ENCODE measurements around the gene TGOLN2.
"Not testable (repeated sequence)": the region's sequence is repeated elsewhere in the genome, so short reads cannot be mapped to it uniquely, and the experiment has no call there.

TGOLN2 gene

DNA sequence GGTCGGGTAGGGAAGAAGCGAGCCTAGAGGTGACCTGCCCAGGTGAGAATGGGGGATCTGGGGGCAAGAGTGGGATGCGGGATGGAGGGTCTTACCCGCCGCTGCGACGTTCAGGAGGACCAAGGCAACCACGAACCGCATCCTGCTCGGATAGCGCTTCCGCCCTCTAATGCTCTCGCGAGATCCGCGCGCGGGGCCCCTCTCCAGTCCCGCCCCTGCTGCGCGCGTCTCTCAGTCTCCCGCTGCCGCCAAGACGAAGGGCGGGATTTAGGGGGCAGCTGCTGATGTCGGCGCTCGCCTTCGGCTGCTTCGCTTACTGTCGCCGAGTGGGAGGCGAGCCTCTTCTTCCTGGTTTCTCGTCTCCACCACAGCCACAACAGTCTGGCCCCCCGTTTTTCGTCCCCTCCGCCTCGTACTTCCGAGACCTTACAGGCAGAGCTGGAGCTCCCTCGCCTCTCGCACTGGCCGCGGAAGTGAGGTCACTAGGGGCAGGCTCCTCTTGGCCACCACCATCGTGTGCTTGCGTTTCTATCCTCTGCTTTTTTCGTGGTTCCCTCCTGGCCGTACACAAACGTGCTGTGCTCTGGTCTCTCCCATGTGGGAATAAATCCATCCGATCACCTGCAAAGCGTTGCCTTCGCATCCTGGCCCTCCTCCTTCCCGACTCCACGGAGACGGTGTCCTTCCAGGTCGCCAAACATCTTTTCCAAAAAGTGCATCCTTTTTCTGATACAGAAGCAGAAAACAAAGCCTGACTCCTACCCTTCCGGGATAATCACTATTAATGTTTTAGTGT, at the start of gene TGOLN2:
Gene TGOLN2, minus strand, starts transcription at position 168 of the 796 bp plus-strand sequence. Its CDS starts 27 bp downstream, at position 141.
- DNase-seq, result peak; percentile 87

- no peak for DNase-seq
These were observed 49.3 kb upstream of the TGOLN2 start for GRCh38 chr2:85377083-85377482.

DNA sequence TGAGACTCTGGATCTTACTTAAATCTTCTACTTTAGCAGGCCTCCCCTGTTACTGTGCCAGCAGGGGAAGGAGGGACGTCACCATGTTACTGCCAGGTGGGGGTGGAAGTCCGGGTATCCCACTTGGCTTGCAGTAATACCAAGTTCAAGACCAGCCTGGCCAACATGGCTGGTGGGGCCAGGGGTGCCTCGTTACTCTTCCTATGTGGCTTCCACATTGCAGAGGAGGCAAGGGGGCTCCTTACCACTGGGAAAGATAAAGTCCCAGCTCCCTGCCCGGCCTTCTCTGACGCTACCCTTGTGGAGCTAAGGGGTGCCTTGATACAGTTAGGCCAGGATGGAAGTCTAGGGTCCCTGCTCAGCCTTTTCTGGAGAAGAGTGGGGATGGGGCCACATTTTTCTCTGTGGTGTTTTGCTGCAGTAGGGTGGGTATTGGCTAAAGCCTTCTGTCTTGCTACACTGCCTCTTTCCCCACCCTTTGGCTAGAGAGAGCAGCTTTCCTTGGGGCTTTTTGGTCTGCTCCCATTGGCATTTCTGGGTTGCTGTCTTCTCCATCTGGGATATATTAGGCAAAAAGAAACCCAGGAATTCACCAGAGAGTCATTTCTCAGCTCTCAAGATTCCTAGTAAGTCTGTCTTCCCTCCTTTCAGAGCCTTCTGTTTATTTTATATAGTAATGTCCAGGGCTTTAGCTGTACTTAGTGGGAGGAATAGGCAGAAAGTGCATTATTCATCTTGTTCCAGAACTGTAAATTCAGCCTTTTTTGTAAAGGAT, 48.7 kb upstream of the TGOLN2 start:
- no peak for DNase-seq

GRCh38 chr2:85371045-85371444, 43.3 kb upstream of the TGOLN2 start:
- no peak for DNase-seq

DNA sequence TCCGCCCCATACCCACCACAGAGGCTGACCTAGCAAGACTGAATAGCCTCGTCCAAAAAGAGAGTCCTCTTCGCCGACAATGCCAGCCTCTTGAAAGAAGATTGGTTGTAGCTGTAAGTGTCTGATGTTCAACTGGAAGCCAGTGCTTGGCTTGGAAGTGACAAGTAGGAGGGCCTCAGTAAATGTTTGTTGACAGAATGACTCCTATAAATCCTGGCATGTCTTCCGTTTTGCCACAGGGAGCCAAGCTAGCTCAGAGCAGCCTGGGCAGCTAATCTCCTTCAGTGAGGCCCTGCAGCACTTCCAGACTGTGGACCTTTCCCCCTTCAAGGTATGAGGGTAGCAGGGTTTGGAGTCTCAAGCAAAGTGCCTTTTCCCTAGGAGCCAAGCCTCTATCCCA, 41.7 kb upstream of the TGOLN2 start:
- DNase-seq, result no peak

DNA sequence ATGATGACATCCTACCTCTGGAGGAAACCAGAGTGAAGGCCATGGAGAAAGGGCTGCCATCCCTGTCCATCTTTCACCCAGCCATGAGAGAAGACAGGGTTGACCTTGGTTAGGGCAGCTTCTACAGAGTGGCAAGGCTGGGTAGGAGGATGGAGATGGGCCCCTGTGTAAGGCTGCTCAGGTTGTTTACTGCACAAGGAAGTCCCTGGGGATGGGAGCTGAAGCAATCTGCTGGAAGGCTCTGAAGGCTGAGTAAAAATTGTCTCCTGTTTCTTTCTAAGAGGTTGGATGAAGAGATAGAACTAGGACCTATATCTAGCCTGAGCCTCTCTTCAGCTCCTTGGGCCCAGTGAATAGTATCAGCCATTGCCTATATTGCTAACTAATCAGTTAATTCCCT, 41.1 kb upstream of the TGOLN2 start:
- DNase-seq, result no peak

DNA sequence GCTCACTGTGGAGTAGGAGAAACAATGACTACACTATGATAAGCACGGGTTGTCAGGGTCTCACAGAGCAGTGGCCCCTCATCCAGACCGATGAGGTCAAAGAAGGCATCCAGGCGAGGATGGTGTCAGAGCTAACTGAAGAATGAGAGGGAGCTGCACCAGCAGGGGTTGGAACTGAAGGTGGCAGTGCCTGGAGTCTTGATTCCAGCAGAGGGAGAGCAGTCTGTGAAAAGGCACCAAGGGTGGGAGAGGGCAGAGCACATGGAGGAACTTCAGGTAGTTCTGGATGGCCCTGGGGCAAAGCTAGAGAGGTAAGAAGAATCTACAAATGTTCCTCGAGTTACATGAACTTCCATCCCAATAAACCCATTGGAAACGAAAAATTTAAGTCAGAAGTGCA, 39.4 kb upstream of the TGOLN2 start:
- DNase-seq, result no peak

- not testable (repeated sequence) for DNase-seq
These were observed 35.0 kb upstream of the TGOLN2 start for GRCh38 chr2:85362653-85363387.

DNA sequence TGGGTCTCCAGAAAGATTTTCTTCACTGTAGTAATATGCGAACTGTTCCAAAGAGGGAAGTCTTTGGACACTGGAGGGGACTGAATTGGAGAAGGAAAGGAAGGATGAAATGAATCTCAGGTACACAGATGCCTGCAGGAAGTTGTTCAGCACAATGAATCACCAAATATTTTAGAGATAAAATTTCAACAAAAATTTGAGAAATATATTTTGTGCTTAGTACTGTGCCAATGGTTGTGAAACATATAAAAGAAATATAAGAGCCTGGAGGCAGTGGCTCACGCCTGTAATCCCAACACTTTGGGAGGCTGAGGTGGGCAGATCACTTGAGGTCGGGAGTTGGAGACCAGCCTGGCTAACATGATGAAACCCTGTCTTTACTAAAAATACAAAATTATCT, 29.9 kb upstream of the TGOLN2 start:
- DNase-seq, result no peak

DNA sequence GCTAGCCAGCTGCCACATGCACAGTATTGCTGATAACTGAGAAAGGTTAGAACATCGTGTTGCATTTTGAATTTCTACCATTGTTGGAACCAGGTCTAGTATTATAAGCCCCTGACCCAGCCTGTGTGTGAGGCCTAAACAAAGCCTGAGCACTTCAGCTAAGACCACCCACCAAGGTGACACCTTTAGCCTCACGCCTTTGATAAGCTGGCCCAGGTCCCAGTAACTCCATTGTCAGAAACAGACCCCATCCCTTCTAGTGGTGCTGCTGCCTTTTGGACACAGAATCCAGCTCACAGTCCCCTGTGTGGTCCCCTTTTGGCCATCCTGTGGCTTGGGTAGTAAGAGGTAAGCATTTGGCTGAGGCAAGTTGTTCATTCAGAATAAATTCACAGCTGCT, 28.4 kb upstream of the TGOLN2 start:
- no peak for DNase-seq

DNA sequence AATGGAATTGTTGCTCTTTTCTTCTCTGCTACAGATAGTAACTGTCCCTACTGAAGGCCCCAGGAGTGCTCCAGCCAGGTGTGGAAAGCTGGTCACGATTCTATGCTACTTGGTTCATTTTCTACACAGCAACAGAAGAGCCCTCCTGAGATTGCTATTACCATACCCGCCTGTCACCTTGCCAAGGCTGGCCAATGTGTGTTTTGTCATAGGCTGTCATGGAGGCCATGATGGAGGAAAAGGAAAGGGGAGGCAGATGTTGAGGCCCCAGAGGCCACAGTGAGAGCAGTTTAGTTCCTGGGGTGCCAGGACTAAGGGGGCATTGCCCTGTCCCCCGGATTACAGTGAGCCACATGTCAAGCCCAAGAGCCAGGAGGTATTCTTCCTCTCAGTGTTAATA, 27.7 kb upstream of the TGOLN2 start:
- no peak for DNase-seq

GRCh38 chr2:85355073-85355410, 27.3 kb upstream of the TGOLN2 start:
- DNase-seq, result no peak

DNA sequence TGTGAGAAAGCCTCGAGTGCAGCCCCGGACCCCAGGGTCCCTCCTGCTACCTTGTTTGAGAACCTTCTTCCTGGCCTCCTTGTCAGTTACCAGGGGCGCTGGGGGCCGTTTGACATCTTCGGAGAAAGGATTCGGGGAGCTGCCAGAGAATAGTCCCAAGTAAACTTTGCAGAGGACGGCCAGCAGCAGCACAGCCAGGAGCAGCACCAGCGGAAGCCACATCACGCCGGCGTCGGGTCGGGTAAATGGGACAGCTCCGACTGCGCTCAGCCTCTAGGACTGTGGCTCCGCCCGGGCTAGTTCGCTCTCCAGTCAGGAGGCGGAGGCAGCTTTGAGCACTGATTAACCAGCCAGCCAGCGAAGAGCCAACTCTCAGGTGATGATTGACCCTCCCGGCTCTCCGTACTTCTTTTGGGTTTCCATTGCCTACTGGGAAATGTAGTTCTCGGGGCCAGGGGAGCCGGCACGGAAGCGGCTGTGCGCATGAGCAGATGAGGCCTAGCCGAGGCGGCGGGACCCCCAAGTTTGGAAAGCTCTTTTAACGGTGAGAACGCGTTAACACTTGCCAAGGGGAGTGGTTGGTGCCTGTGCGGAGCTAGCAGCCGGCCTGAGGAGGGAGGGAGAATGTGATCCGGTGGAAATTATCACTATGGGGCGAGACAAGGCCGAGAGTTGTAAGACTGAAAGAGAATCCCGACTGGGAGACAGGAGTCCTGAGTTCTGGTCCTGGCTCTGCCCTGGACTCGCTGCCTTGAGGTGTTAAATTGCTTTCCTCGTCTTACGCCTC, 26.7 kb upstream of the TGOLN2 start, which contains the start of the genes ELMOD3 and RETSAT:
Gene ELMOD3, plus strand, starts transcription at position 484 of the 787 bp plus-strand sequence. CDS start 2,430 bp downstream, outside the sequence.
Gene RETSAT, minus strand, starts transcription at position 243 of the 787 bp plus-strand sequence. Its CDS starts 21 bp downstream, at position 222.
- peak; percentile 96 for DNase-seq

DNA sequence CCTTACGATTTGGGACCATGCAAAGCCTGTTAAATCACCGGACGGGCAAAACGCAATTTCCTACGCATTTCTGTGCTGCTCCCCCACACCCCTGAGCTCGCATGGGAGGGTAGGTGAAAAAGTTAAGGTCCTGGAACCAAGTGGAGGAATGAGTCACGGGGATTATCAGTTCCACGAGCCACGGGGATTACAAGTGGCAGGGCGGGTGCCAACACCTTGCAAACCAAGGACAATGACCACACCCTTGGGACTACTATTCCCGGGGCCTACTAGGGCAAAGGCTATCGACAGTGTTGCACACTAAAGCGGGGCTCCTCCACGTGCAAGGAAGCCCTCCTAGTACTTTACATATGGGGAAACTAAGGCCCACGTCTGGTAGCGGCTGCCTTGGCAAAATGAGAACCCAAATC, 26.1 kb upstream of the TGOLN2 start:
- no peak for DNase-seq

DNA sequence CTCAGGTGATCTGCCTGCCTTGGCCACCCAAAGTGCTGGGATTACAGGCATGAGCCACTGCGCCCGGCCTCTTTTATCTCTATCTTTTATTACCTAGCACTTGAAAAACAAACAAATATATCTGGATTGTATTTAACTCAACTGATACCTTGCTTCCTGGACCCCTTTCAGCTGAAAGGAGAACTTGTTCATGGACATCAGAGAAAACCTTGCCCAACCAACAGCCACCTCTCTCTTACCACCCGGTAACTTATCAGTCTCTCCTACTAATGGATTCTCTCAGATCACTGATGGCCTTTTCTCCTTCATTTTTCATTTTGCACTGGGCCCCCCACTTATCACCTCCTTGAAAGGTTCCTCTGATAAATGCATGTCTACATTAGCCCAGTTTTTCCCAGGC, 19.8 kb upstream of the TGOLN2 start:
- no peak for DNase-seq

DNA sequence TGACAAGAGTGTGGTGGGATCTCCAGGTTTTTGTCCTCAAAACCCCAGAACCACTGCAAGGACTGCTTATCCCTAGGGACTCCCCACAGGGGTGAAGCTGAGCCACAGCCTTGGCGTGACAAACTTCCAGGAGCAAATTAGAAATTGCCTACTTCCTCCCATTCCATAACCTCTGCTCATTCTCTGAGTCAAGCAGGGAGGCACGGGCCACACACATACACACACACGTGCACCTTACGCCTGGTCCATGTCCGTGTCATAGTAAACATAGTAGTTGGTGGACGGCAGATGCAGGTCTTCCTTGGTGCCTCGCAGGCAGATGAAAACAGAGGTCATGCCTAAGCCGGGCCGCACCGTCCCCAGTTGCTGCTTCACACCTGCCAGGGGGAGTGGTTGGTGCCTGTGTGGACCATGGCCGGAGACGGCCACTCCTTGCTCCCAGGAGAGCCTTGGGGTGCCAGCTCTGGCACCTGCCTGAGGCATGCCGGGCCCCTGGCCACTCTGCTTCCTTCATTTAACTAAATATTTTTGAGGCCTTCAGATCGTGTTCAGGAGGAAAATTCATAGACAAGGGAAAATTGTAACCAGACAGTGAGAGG, 16.7 kb upstream of the TGOLN2 start:
- DNase-seq, result no peak

GRCh38 chr2:85343207-85343895, 15.6 kb upstream of the TGOLN2 start:
- DNase-seq, result not testable (repeated sequence)

GRCh38 chr2:85342156-85342555, 14.4 kb upstream of the TGOLN2 start:
- no peak for DNase-seq

- DNase-seq, result no peak
These were observed 13.7 kb upstream of the TGOLN2 start for GRCh38 chr2:85341269-85342029.

DNA sequence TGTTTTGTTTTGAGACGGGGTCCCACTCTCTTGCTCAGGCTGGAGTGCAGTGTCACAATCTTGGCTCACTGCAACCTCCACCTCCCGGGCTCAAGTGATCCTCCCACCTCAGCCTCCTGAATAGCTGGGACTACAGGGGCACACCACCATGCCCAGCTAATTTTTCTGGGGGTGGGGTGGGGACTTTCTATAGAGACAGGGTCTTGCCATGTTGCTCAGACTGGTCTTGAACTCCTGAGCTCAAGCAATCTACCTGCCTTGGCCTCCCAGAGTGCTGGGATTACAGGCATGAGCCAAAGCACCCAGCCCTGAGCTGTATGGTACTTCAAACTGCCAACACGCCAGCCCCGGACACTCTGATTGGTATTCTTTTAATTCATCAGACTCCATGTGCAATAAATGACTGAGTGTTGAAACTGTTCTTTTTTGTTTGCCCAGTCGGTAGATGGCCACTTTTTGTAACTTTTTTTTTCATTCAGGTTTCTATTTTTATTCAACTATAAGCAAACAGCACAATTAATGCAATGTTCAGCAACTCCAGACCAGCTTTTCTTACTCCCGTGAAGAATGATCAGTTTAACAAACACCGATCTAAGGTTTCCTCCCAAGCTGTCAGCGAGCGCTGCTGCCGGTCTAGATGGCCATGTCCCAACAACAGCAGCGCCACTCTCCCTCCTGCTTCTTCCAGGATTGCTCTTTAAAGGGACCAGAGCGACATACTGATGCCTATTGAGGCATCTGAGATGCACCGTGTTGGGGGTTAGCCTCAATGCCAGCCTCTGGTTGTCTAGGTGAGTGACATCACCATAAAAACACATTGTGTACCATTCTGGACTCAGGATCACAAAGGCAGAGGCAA, 12.5 kb upstream of the TGOLN2 start:
- DNase-seq, result no peak

Measured in NCI-H1092 treated with DMSO at 0.1 percent for 48 hours (cell line).